SK-N-SH (cell line): ENCODE measurements around the gene PSD2. TPM values are rescaled to one million over a fixed set of nuclear protein-coding genes. Genes with fewer than 3 reads are reported as not detected.

ENCODE experiments used
- CTCF ChIA-PET: fragments of 300-600, 350-600 bp; formaldehyde crosslinking; extraction: SDS; loops from one replicate; lab custom pipeline; 2021; lab: Yijun Ruan, JAX
- POLR2A ChIA-PET: fragments of 350-600 bp; sonication (Branson Sonifier 250); formaldehyde crosslinking; extraction: SDS; loops from one replicate; lab custom pipeline; 2020; ENCODE audit warnings: antibody characterized with exemption, inconsistent platforms; lab: Yijun Ruan, JAX
- DNase-seq: peaks from one replicate; pipeline ENCODE4 v3.0.0; 2012
- H2AFZ ChIP-seq: fragments of 200-600 bp; sonication (generic); 2 replicates; pipeline ENCODE4 v1.8.1; 2016; ENCODE audit warnings: antibody characterized with exemption, mild to moderate bottlenecking, low read depth
- H3F3A ChIP-seq: fragments of 200-600 bp; sonication (generic); replicated peaks from 2 replicates; pipeline ENCODE3; 2016; ENCODE audit warnings: antibody characterized with exemption, mild to moderate bottlenecking; ENCODE audit not compliant: insufficient read depth
- H3K27ac ChIP-seq, 2 experiments: fragments of 200-500 bp in 1 of 2; fragments of 200-600 bp in 1 of 2; sonication (Bioruptor generic) in 1 of 2; sonication (generic), shearing (Covaris generic) in 1 of 2; 2 replicates each; pipeline versions ENCODE4 v1.5.1 to v1.6.1; 2014 to 2016; ENCODE audit warnings: low read depth in 2 of 2, inconsistent platforms in 1 of 2, low read length in 1 of 2, mild to moderate bottlenecking in 1 of 2, mixed read lengths in 1 of 2
- H3K27me3 ChIP-seq: fragments of 200-600 bp; sonication (generic), shearing (Covaris generic); 2 replicates; pipeline ENCODE4 v1.6.1; 2016; ENCODE audit warnings: mixed run types; ENCODE audit not compliant: insufficient read depth
- H3K36me3 ChIP-seq, 2 experiments: fragments of 200-500 bp in 1 of 2; fragments of 200-600 bp in 1 of 2; sonication (Bioruptor generic) in 1 of 2; sonication (generic) in 1 of 2; replicated peaks in 1 of 2; 2 replicates each; pipeline versions ENCODE3 to v1.5.1; 2014 to 2016; ENCODE audit warnings: low read length in 1 of 2, mild to moderate bottlenecking in 1 of 2; ENCODE audit not compliant: insufficient read depth in 2 of 2, control insufficient read depth in 1 of 2
- H3K4me1 ChIP-seq, 2 experiments: fragments of 200-500 bp in 1 of 2; fragments of 200-600 bp in 1 of 2; sonication (Bioruptor generic) in 1 of 2; sonication (generic), shearing (Covaris generic) in 1 of 2; 2 replicates each; pipeline versions ENCODE4 v1.5.1 to v1.6.1; 2014 to 2016; ENCODE audit warnings: low read depth in 1 of 2, low read length in 1 of 2, mixed run types in 1 of 2; ENCODE audit not compliant: insufficient read depth in 2 of 2, control insufficient read depth in 1 of 2
- H3K4me2 ChIP-seq: fragments of 200-600 bp; sonication (generic), shearing (Covaris generic); 2 replicates; pipeline ENCODE4 v1.6.1; 2017; ENCODE audit warnings: mixed run types
- H3K4me3 ChIP-seq, 2 experiments: fragments of 200-500 bp in 1 of 2; fragments of 200-600 bp in 1 of 2; sonication (Bioruptor generic) in 1 of 2; sonication (generic), shearing (Covaris generic) in 1 of 2; 2 replicates each; pipeline versions ENCODE4 v1.5.1 to v1.8.1; 2014 to 2016; ENCODE audit warnings: low read depth in 2 of 2, inconsistent platforms in 1 of 2, low read length in 1 of 2, mild to moderate bottlenecking in 1 of 2, mixed read lengths in 1 of 2, moderate library complexity in 1 of 2
- H3K79me2 ChIP-seq: fragments of 200-600 bp; sonication (generic); 2 replicates; pipeline ENCODE4 v1.8.1; 2017; ENCODE audit warnings: mild to moderate bottlenecking; ENCODE audit not compliant: insufficient read depth
- H3K9ac ChIP-seq: fragments of 200-600 bp; sonication (generic); 2 replicates; pipeline ENCODE4 v1.6.1; 2017; ENCODE audit warnings: mixed run types
- H3K9me2 ChIP-seq: fragments of 200-600 bp; sonication (generic); 2 replicates; pipeline ENCODE4 v1.6.1; 2017; ENCODE audit warnings: mixed run types
- H3K9me3 ChIP-seq: fragments of 200-600 bp; sonication (generic); 2 replicates; pipeline ENCODE4 v1.6.1; 2017; ENCODE audit warnings: mixed run types, mild to moderate bottlenecking, moderate library complexity
- H4K20me1 ChIP-seq: fragments of 200-600 bp; sonication (generic); 2 replicates; pipeline ENCODE4 v1.6.1; 2017; ENCODE audit warnings: mild to moderate bottlenecking, mixed run types; ENCODE audit not compliant: insufficient read depth
- CHD2 ChIP-seq: fragments of 150-350 bp; IDR thresholded peaks from 2 replicates; pipeline ENCODE4 v1.6.1; 2018; ENCODE audit warnings: low read length; ENCODE audit not compliant: partially characterized antibody
- EP300 ChIP-seq, 2 experiments: IDR thresholded peaks; 2 replicates each; pipeline versions ENCODE4 v1.4.0 to v1.6.1; 2012; ENCODE audit warnings: borderline replicate concordance in 1 of 2, low read depth in 1 of 2, low read length in 1 of 2
- EZH2phosphoT487 ChIP-seq: fragments of 200-600 bp; sonication (generic); IDR thresholded peaks from 2 replicates; pipeline ENCODE4 v1.6.1; 2017; ENCODE audit warnings: low read depth, mixed run types, mild to moderate bottlenecking, antibody characterized with exemption, moderate library complexity, borderline replicate concordance
- FOSL2 ChIP-seq: IDR thresholded peaks from 2 replicates; pipeline ENCODE4 v1.4.0; 2012; ENCODE audit warnings: low read depth, mild to moderate bottlenecking, moderate library complexity, borderline replicate concordance
- FOXJ3 ChIP-seq: sonication (generic); formaldehyde crosslinking; IDR thresholded peaks from 2 replicates; pipeline ENCODE4 v1.5.1; 2020; ENCODE audit warnings: mild to moderate bottlenecking, missing genetic modification reagents
- GATA2 ChIP-seq: sonication (generic); formaldehyde crosslinking; IDR thresholded peaks from 2 replicates; pipeline ENCODE4 v1.5.0; 2020; ENCODE audit warnings: mild to moderate bottlenecking, missing genetic modification reagents
- JUND ChIP-seq: IDR thresholded peaks from 2 replicates; pipeline ENCODE4 v1.4.0; 2012
- POLR2AphosphoS5 ChIP-seq: IDR thresholded peaks from 2 replicates; pipeline ENCODE4 v1.6.1; 2012; ENCODE audit warnings: low read depth, low read length
- RAD21 ChIP-seq: IDR thresholded peaks from 2 replicates; pipeline ENCODE4 v1.6.1; 2012; ENCODE audit warnings: mild to moderate bottlenecking, low read length
- RFX5 ChIP-seq: IDR thresholded peaks from 2 replicates; pipeline ENCODE4 v1.6.1; 2012; ENCODE audit warnings: mild to moderate bottlenecking, improper control_type of control experiment, low read length
- TAF1 ChIP-seq: IDR thresholded peaks from 2 replicates; pipeline ENCODE4 v1.6.1; 2012; ENCODE audit warnings: low read depth, mild to moderate bottlenecking, low read length, moderate library complexity, borderline replicate concordance
- TEAD4 ChIP-seq: IDR thresholded peaks from 2 replicates; pipeline ENCODE4 v1.4.0; 2012; ENCODE audit warnings: mild to moderate bottlenecking, borderline replicate concordance; ENCODE audit not compliant: insufficient read depth
- YY1 ChIP-seq: IDR thresholded peaks from 2 replicates; pipeline ENCODE4 v1.4.0; 2012; ENCODE audit warnings: low read depth, mild to moderate bottlenecking
- WGBS: methylation state at CpG from one replicate; pipeline ENCODE4 v1.1.6; 2017; ENCODE audit warnings: low lambda C conversion rate; 5-methylcytosine and 5-hydroxymethylcytosine counted together
- polyA plus RNA-seq, 3 experiments: library from polyadenylated mRNA; depleted of rRNA; stranded (reverse); fragments of >200 nt; gene quantifications; 2 replicates each; pipeline ENCODE4 v1.2.3, GENCODE V29; 2012
- TF ChIP-seq, protein P1 (sequence below): fragments of 150-350 bp; IDR thresholded peaks from 2 replicates; pipeline ENCODE4 v1.6.1; 2017; ENCODE audit warnings: antibody characterized with exemption, low read length, low read depth, borderline replicate concordance
- TF ChIP-seq, protein P2 (sequence below): fragments of 150-350 bp; IDR thresholded peaks from 2 replicates; pipeline ENCODE4 v1.6.1; 2016; ENCODE audit warnings: mild to moderate bottlenecking, low read depth, low read length
- TF ChIP-seq, protein P3 (sequence below): IDR thresholded peaks from 2 replicates; pipeline ENCODE4 v1.4.0; 2012; ENCODE audit warnings: low read depth
- TF ChIP-seq, protein P4 (sequence below): IDR thresholded peaks from 2 replicates; pipeline ENCODE4; 2012
- TF ChIP-seq, protein P5 (sequence below): IDR thresholded peaks from 2 replicates; pipeline ENCODE4 v1.4.0; 2012; ENCODE audit warnings: low read depth, borderline replicate concordance

The PSD2 gene
- polyA plus RNA-seq, 1 of the 3 experiments (the other 2 are of a cell fraction), result 0.15 TPM

DNA sequence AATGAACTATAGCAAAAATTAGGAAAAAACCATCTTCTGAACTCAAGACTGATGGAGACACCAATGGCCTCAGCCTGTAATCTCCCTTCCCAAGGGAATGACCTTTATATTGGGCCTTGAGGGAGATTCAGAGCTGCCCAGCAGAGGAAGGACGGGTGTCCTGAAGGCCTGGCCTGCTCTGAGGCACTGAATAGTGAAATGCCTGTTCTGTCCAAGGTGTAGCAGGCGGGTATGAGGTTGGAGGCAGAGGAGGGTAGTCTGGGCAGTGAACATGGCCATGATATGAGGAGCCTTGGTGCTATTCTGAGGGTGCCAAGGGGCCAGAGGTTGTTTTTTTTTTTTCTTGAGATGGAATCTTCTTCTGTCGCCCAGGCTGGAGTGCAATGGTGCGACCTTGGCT, 25.0 kb downstream of the PSD2 start:
- no peak overlapping the region for H2AFZ ChIP-seq
- H3K27ac ChIP-seq, result no peak overlapping the region
- no peaks in the 10 kb centered on the region for H3K79me2 ChIP-seq
- TF ChIP-seq TAF1 (no peak), RAD21 (no peak), FOSL2 (no peak), POLR2AphosphoS5 (no peak), EZH2phosphoT487 (no peak), GATA2 (CRISPR knock-in tag) (no peak), YY1 (no peak), EP300 (IDR thresholded peaks at IDR 0.05; ENCODE audit: borderline replicate concordance in 1 of 2, low read depth in 1 of 2, low read length in 1 of 2) (no peak), RFX5 (no peak), FOXJ3 (CRISPR knock-in tag) (no peak), JUND (no peak), CHD2 (no peak), TEAD4 (no peak)
- TF ChIP-seq, protein P1, sequence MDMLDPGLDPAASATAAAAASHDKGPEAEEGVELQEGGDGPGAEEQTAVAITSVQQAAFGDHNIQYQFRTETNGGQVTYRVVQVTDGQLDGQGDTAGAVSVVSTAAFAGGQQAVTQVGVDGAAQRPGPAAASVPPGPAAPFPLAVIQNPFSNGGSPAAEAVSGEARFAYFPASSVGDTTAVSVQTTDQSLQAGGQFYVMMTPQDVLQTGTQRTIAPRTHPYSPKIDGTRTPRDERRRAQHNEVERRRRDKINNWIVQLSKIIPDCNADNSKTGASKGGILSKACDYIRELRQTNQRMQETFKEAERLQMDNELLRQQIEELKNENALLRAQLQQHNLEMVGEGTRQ, result no peak
- TF ChIP-seq, protein P2, sequence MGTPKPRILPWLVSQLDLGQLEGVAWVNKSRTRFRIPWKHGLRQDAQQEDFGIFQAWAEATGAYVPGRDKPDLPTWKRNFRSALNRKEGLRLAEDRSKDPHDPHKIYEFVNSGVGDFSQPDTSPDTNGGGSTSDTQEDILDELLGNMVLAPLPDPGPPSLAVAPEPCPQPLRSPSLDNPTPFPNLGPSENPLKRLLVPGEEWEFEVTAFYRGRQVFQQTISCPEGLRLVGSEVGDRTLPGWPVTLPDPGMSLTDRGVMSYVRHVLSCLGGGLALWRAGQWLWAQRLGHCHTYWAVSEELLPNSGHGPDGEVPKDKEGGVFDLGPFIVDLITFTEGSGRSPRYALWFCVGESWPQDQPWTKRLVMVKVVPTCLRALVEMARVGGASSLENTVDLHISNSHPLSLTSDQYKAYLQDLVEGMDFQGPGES, result no peak
- TF ChIP-seq, protein P3, sequence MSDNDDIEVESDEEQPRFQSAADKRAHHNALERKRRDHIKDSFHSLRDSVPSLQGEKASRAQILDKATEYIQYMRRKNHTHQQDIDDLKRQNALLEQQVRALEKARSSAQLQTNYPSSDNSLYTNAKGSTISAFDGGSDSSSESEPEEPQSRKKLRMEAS, result no peak
- TF ChIP-seq, protein P4, sequence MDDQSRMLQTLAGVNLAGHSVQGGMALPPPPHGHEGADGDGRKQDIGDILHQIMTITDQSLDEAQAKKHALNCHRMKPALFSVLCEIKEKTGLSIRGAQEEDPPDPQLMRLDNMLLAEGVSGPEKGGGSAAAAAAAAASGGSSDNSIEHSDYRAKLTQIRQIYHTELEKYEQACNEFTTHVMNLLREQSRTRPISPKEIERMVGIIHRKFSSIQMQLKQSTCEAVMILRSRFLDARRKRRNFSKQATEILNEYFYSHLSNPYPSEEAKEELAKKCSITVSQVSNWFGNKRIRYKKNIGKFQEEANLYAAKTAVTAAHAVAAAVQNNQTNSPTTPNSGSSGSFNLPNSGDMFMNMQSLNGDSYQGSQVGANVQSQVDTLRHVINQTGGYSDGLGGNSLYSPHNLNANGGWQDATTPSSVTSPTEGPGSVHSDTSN, result no peak
- TF ChIP-seq, protein P5, sequence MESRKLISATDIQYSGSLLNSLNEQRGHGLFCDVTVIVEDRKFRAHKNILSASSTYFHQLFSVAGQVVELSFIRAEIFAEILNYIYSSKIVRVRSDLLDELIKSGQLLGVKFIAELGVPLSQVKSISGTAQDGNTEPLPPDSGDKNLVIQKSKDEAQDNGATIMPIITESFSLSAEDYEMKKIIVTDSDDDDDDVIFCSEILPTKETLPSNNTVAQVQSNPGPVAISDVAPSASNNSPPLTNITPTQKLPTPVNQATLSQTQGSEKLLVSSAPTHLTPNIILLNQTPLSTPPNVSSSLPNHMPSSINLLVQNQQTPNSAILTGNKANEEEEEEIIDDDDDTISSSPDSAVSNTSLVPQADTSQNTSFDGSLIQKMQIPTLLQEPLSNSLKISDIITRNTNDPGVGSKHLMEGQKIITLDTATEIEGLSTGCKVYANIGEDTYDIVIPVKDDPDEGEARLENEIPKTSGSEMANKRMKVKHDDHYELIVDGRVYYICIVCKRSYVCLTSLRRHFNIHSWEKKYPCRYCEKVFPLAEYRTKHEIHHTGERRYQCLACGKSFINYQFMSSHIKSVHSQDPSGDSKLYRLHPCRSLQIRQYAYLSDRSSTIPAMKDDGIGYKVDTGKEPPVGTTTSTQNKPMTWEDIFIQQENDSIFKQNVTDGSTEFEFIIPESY, result no peak
- ChIA-PET CTCF (interaction anchor here (1.0 to 1.1 kb wide), 2 partner anchors 11 to 148 kb away, joined by 5 read pairs; no protein-coding TSS in a partner anchor), POLR2A (no interaction called here)
- 0 out of 2 replicates have a peak, but pooled peaks cover 5% of the 10 kb centered on the region for H3K9me3 ChIP-seq
- H3K9ac ChIP-seq, result no peak overlapping the region
- H3K36me3 ChIP-seq, result no peaks in the 10 kb centered on the region
- H3K4me2 ChIP-seq, result no peak overlapping the region
- WGBS, result 47% methylated on average over 4 of the region's 4 CpGs
- no peaks in the 10 kb centered on the region for H3K4me1 ChIP-seq
- H3K4me3 ChIP-seq, result no peak overlapping the region
- DNase-seq, result no peak
- H3K27me3 ChIP-seq, result no peaks in the 10 kb centered on the region; the same call in 1 of the 2 replicates
- H3K9me2 ChIP-seq, result no peaks in the 10 kb centered on the region
- H4K20me1 ChIP-seq, result no peaks in the 10 kb centered on the region
- H3F3A ChIP-seq, result peaks cover 3% of the 10 kb centered on the region
